ENCODE measurements around the gene BIRC5. TPM values are rescaled to one million over a fixed set of nuclear protein-coding genes. Genes with fewer than 3 reads are reported as not detected.
A peak's percentile ranks its signal among the peaks of the same experiment; 100 is the strongest.

The BIRC5 gene
- total RNA-seq, 3 donors from 2014 or later = 2.4 to 22.4 (median 4.7) TPM

- DNase-seq (peak; percentile 73 to 86 (median 81)), ATAC-seq (peak; percentile 72)
- no peaks in the 10 kb centered on the region for H3K36me3 ChIP-seq (ENCODE audit: low read depth)
- intact Hi-C loops (cut with DNase I, micrococcal nuclease) = loop anchor here in 1 of 2 donors (5.0 kb wide), 1 partner anchor 74 kb away; no protein-coding TSS in a partner anchor
- H3K4me1 ChIP-seq (ENCODE audit: low read depth) = peaks cover 5% of the 10 kb centered on the region
- H3K4me3 ChIP-seq = no peak overlapping the region
- no peaks in the 10 kb centered on the region for H3K9me3 ChIP-seq
- TF ChIP-seq CTCF (IDR thresholded peaks at IDR 0.05) = no peak
Observed at GRCh38 chr17:78185981-78186691, 27.9 kb upstream of the BIRC5 start.

- no peaks in the 10 kb centered on the region for H3K36me3 ChIP-seq (ENCODE audit: low read depth)
- H3K4me1 ChIP-seq (ENCODE audit: low read depth) = peaks cover 5% of the 10 kb centered on the region
- ATAC-seq (peak; percentile 92), DNase-seq (peak; percentile 96 to 100 (median 97))
- no peaks in the 10 kb centered on the region for H3K9me3 ChIP-seq
- H3K4me3 ChIP-seq = peak within 1 kb of the TSS; percentile 24
- intact Hi-C loops (cut with DNase I, micrococcal nuclease) = loop anchor here in 1 of 2 donors (5.0 kb wide), 1 partner anchor 75 kb away; no protein-coding TSS in a partner anchor
- peak; percentile 75 for TF ChIP-seq CTCF (IDR thresholded peaks at IDR 0.05)
Observed at GRCh38 chr17:78186692-78187595, 27.1 kb upstream of the BIRC5 start, which contains the start of the genes AFMID and TK1. TSS of gene AFMID (plus strand) at chr17:78187362. CDS start at chr17:78187371, 9 bp downstream. TSS of gene TK1 (minus strand) at chr17:78187052. CDS start at chr17:78186994, 58 bp downstream.

- ATAC-seq = no peak
- no peak for TF ChIP-seq CTCF (IDR thresholded peaks at IDR 0.05)
- H3K4me1 ChIP-seq (ENCODE audit: low read depth) = peaks cover 12% of the 10 kb centered on the region
- H3K4me3 ChIP-seq = no peak overlapping the region
- intact Hi-C loops (cut with DNase I, micrococcal nuclease) = no loop called here
- no peaks in the 10 kb centered on the region for H3K36me3 ChIP-seq (ENCODE audit: low read depth)
- no peaks in the 10 kb centered on the region for H3K9me3 ChIP-seq
- no peak for DNase-seq
Observed at GRCh38 chr17:78196716-78197115, 17.3 kb upstream of the BIRC5 start.

GRCh38 chr17:78197147-78197832, 16.8 kb upstream of the BIRC5 start:
- ATAC-seq = no peak

More at GRCh38 chr17:78197147-78197832, 16.8 kb upstream of the BIRC5 start:
- Histone ChIP-seq H3K4me3 (no peak overlapping the region), H3K4me1 (ENCODE audit: low read depth) (peaks cover 12% of the 10 kb centered on the region), H3K36me3 (ENCODE audit: low read depth) (no peaks in the 10 kb centered on the region), H3K9me3 (no peaks in the 10 kb centered on the region)
- intact Hi-C loops (cut with DNase I, micrococcal nuclease) = no loop called here
- no peak for TF ChIP-seq CTCF (IDR thresholded peaks at IDR 0.05)
- no peak for DNase-seq

Data from mucosa of descending colon (tissue), 3 donors.